ENCODE measurements around the gene CDH11. TPM values are rescaled to one million over a fixed set of nuclear protein-coding genes. Genes with fewer than 3 reads are reported as not detected.

CDH11 gene
- total RNA-seq, 4 donors from 2014 or later: 22.4 to 47.8 (median 35.6) TPM

GRCh38 chr16:64948056-64948455, 173.8 kb downstream of the CDH11 start:
- no peaks in the 10 kb centered on the region for H3K27me3 ChIP-seq
- H3K4me1 ChIP-seq: peaks cover 0 to 3% (median 0%) of the 10 kb centered on the region in 4 donors
- H3K9me3 ChIP-seq: no peaks in the 10 kb centered on the region
- TF ChIP-seq POLR2AphosphoS5 (IDR thresholded peaks at IDR 0.05): no peak
- TF ChIP-seq EP300 (IDR thresholded peaks at IDR 0.05): no peak
- DNase-seq (ENCODE audit: extremely low spot score): no peak
- 52% methylated on average over 1 of the region's 1 CpG for WGBS
- no peak overlapping the region for H3K4me3 ChIP-seq
- intact Hi-C loops (cut with DNase I): loop anchor here (10.0 kb wide), 1 partner anchor 57 kb away; no protein-coding TSS in a partner anchor
- H3K36me3 ChIP-seq: peaks cover 0 to 20% (median 0%) of the 10 kb centered on the region in 4 donors
- H3K27ac ChIP-seq (replicated peaks in 1 of 4): no peak overlapping the region

- H3K4me1 ChIP-seq: peaks cover 0 to 3% (median 0%) of the 10 kb centered on the region in 4 donors
- no peak for DNase-seq (ENCODE audit: extremely low spot score)
- H3K9me3 ChIP-seq: no peaks in the 10 kb centered on the region
- no peak overlapping the region for H3K4me3 ChIP-seq
- 86% methylated on average over 7 of the region's 12 CpGs for WGBS
- no peaks in the 10 kb centered on the region for H3K27me3 ChIP-seq
- intact Hi-C loops (cut with DNase I): loop anchor here (10.0 kb wide), 1 partner anchor 57 kb away; no protein-coding TSS in a partner anchor
- no peak for TF ChIP-seq POLR2A (IDR thresholded peaks at IDR 0.05; ENCODE audit: low read depth)
- no peak for TF ChIP-seq EP300 (IDR thresholded peaks at IDR 0.05)
- TF ChIP-seq CTCF (IDR thresholded peaks at IDR 0.05): no peak
- TF ChIP-seq POLR2AphosphoS5 (IDR thresholded peaks at IDR 0.05): no peak
- no peak overlapping the region for H3K27ac ChIP-seq (replicated peaks in 1 of 4)
- H3K36me3 ChIP-seq: peaks cover 0 to 20% (median 0%) of the 10 kb centered on the region in 4 donors
These were observed 174.2 kb downstream of the CDH11 start for GRCh38 chr16:64947651-64948050.

- Histone ChIP-seq H3K9me3 (no peaks in the 10 kb centered on the region), H3K4me3 (no peak overlapping the region), H3K27ac (replicated peaks in 1 of 4) (no peak overlapping the region), H3K36me3 (no peaks in the 10 kb centered on the region), H3K27me3 (no peaks in the 10 kb centered on the region), H3K4me1 (peaks cover 0 to 6% (median 0%) of the 10 kb centered on the region in 4 donors)
- DNase-seq (ENCODE audit: extremely low spot score): no peak
- 16% methylated on average over 2 of the region's 2 CpGs for WGBS
- intact Hi-C loops (cut with DNase I): no loop called here
- TF ChIP-seq POLR2AphosphoS5 (IDR thresholded peaks at IDR 0.05): no peak
- TF ChIP-seq POLR2A (IDR thresholded peaks at IDR 0.05; ENCODE audit: low read depth): no peak
- TF ChIP-seq EP300 (IDR thresholded peaks at IDR 0.05): no peak
- TF ChIP-seq CTCF (IDR thresholded peaks at IDR 0.05): no peak
These were observed 188.0 kb downstream of the CDH11 start for GRCh38 chr16:64933885-64934284.

GRCh38 chr16:64926476-64926875, 195.4 kb downstream of the CDH11 start:
- H3K27me3 ChIP-seq: no peaks in the 10 kb centered on the region
- H3K4me3 ChIP-seq: no peak overlapping the region
- H3K27ac ChIP-seq (replicated peaks in 1 of 4): no peak overlapping the region
- no peak for DNase-seq (ENCODE audit: extremely low spot score)
- TF ChIP-seq POLR2AphosphoS5 (IDR thresholded peaks at IDR 0.05) (no peak), POLR2A (IDR thresholded peaks at IDR 0.05; ENCODE audit: low read depth) (no peak), CTCF (IDR thresholded peaks at IDR 0.05) (no peak), EP300 (IDR thresholded peaks at IDR 0.05) (no peak)
- H3K4me1 ChIP-seq: no peaks in the 10 kb centered on the region
- WGBS: 80% methylated on average over 4 of the region's 4 CpGs
- intact Hi-C loops (cut with DNase I): no loop called here
- no peaks in the 10 kb centered on the region for H3K9me3 ChIP-seq
- H3K36me3 ChIP-seq: no peaks in the 10 kb centered on the region

- Histone ChIP-seq H3K36me3 (no peaks in the 10 kb centered on the region), H3K27me3 (no peaks in the 10 kb centered on the region), H3K9me3 (no peaks in the 10 kb centered on the region), H3K4me1 (no peaks in the 10 kb centered on the region), H3K27ac (replicated peaks in 1 of 4) (no peak overlapping the region), H3K4me3 (no peak overlapping the region)
- TF ChIP-seq POLR2AphosphoS5 (IDR thresholded peaks at IDR 0.05) (peak; percentile 12 to 66), CTCF (IDR thresholded peaks at IDR 0.05) (no peak)
- intact Hi-C loops (cut with DNase I): no loop called here
- DNase-seq (ENCODE audit: extremely low spot score): no peak
These were observed 196.7 kb downstream of the CDH11 start for GRCh38 chr16:64925166-64925565.
